HEK293T (cell line): ENCODE measurements around the gene CRLF1.

Source experiments
- CTCF ChIA-PET: fragments of 350-600 bp; formaldehyde crosslinking; extraction: SDS; loops from one replicate; lab custom pipeline; 2021; ENCODE audit warnings: antibody characterized with exemption, inconsistent platforms; lab: Yijun Ruan, JAX
- POLR2A ChIA-PET: fragments of 350-600 bp; formaldehyde crosslinking; extraction: SDS; loops from one replicate; lab custom pipeline; 2020; ENCODE audit warnings: antibody characterized with exemption, inconsistent platforms; lab: Yijun Ruan, JAX
- DNase-seq: peaks from one replicate; pipeline ENCODE4 v3.0.0; 2012; ENCODE audit warnings: mixed read lengths; ENCODE audit errors: extremely low spot score
- ARNT ChIP-seq: fragments of 450-650 bp; IDR thresholded peaks from 2 replicates; pipeline ENCODE4 v1.6.1; 2017; ENCODE audit warnings: mild to moderate bottlenecking
- BHLHE40 ChIP-seq: fragments of 450-650 bp; IDR thresholded peaks from 2 replicates; pipeline ENCODE4 v1.6.1; 2016; ENCODE audit warnings: mild to moderate bottlenecking, moderate library complexity, borderline replicate concordance
- CTBP1 ChIP-seq: fragments of 450-650 bp; IDR thresholded peaks from 2 replicates; pipeline ENCODE4 v1.6.1; 2016; ENCODE audit warnings: borderline replicate concordance
- ELF4 ChIP-seq: fragments of 450-650 bp; IDR thresholded peaks from 2 replicates; pipeline ENCODE4 v1.6.1; 2017; ENCODE audit warnings: antibody characterized with exemption
- FOXA1 ChIP-seq: fragments of 450-650 bp; IDR thresholded peaks from 2 replicates; pipeline ENCODE4 v1.6.1; 2016; ENCODE audit warnings: mild to moderate bottlenecking
- FOXK2 ChIP-seq: fragments of 450-650 bp; IDR thresholded peaks from 2 replicates; pipeline ENCODE4 v1.6.1; 2016; ENCODE audit warnings: mild to moderate bottlenecking
- FOXM1 ChIP-seq: fragments of 450-650 bp; IDR thresholded peaks from 2 replicates; pipeline ENCODE4 v1.6.1; 2017; ENCODE audit warnings: mild to moderate bottlenecking, borderline replicate concordance
- HDGF ChIP-seq: fragments of 450-650 bp; IDR thresholded peaks from 2 replicates; pipeline ENCODE4 v1.6.1; 2017; ENCODE audit warnings: antibody characterized with exemption, borderline replicate concordance
- L3MBTL2 ChIP-seq: fragments of 450-650 bp; conservative IDR thresholded peaks from 2 replicates; pipeline ENCODE4 v1.6.1; 2016; ENCODE audit warnings: mild to moderate bottlenecking
- LEF1 ChIP-seq: fragments of 450-650 bp; IDR thresholded peaks from 2 replicates; pipeline ENCODE4 v1.6.1; 2017; ENCODE audit warnings: mild to moderate bottlenecking, borderline replicate concordance
- NFRKB ChIP-seq: fragments of 450-650 bp; IDR thresholded peaks from 2 replicates; pipeline ENCODE4 v1.6.1; 2016; ENCODE audit warnings: mild to moderate bottlenecking, moderate library complexity
- SP1 ChIP-seq: fragments of 450-650 bp; IDR thresholded peaks from 2 replicates; pipeline ENCODE4 v1.6.1; 2017
- SUZ12 ChIP-seq: fragments of 450-650 bp; IDR thresholded peaks from 2 replicates; pipeline ENCODE4 v1.6.1; 2016; ENCODE audit warnings: mild to moderate bottlenecking
- TARDBP ChIP-seq: fragments of 450-650 bp; IDR thresholded peaks from 2 replicates; pipeline ENCODE4 v1.6.1; 2016
- ZNF384 ChIP-seq: fragments of 450-650 bp; IDR thresholded peaks from 2 replicates; pipeline ENCODE4 v1.6.1; 2016
- TF ChIP-seq, protein P1 (sequence below): fragments of 450-650 bp; IDR thresholded peaks from 2 replicates; pipeline ENCODE4 v1.6.1; 2016

Gene CRLF1, protein sequence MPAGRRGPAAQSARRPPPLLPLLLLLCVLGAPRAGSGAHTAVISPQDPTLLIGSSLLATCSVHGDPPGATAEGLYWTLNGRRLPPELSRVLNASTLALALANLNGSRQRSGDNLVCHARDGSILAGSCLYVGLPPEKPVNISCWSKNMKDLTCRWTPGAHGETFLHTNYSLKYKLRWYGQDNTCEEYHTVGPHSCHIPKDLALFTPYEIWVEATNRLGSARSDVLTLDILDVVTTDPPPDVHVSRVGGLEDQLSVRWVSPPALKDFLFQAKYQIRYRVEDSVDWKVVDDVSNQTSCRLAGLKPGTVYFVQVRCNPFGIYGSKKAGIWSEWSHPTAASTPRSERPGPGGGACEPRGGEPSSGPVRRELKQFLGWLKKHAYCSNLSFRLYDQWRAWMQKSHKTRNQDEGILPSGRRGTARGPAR

DNA sequence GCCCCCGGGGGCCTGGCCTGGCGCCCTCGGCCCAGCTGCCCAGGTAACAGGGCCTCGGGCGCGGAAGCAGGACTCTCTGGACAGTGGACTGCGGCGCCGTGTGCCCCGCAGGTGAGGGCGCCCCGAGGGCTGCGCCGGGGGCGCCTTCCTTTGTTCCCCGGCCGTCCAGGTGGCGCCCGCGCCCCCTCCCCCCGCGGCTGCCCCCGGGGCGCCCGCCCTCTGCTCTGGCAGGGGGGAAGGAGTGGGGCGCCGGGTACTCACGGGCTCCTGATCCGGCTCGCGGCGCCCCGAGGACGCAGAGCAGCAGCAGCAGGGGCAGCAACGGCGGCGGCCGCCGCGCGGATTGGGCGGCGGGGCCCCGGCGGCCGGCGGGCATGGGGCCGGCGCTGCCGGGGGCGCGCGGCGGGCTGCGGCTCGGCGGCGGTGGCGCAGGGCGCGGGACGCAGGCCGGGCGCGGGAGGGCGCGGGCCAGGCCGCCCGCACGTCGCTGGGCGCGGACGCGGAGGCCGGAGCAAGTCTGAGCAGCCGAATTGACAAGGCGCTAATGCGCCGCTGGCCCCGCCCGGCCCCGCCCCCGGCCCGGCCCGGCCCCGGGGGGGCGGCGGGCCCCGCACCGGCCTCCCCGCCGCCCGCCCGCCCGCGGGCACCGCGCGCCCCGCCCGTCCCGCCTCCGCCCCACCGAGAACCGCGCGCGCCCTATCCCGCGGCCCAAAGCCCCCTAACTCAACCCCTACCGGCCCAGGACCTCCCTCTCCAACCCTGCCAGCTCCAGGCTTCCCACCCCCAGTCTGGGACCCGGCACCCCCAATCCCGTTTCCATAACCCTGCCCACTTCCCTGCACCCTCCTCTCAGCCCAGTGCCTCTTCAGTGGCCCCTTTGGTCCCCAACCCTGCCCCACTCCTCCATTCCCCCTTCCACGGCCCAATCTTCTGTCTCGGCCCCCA, at the start of gene CRLF1:
Gene CRLF1 (minus strand): TSS at position 519 of the 945 bp plus-strand sequence. CDS start 143 bp downstream, at position 376.
- POLR2A ChIA-PET: interaction anchor here (1.3 kb wide), 1 partner anchor 13 kb away, joined by 3 read pairs; no protein-coding TSS in a partner anchor

DNA sequence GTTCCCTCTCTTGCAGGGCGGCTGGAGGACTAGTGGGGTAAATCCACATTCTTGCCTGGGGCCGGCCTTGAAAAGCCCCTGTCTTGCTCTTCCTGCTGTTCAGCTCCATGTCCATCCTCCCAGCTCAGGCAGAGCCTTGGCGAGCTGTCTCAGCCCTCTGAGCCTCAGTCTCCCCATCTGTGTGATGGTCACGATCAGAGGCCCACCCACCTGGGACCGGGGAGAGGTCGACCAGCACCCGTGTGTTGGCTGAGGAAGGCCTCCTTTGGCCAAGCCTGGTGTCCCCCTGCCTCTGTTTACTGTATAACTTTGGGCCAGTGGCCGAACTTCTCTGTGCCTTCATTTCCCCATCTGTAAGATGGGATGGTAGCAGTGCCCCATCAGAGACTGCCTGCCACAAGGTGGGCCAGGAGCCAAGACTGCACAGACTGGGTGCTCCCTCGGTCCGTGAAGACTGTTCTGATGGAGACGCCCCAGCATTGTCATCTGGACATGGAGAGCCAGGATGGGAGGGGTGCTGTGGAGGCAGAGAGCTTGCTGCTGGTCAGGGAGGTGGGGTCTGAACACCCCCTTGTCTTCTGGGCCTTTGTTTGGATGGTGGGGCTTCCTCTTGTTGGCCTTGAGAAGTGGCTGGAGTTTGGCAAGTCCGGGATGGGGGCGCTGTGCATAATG, 48.7 kb upstream of the CRLF1 start:
- no peak for DNase-seq
- POLR2A ChIA-PET: no interaction called here
- no peak for TF ChIP-seq FOXA1
- no peak for TF ChIP-seq L3MBTL2
- TF ChIP-seq BHLHE40: no peak
- TF ChIP-seq CTBP1: no peak
- no peak for TF ChIP-seq HDGF
- no peak for TF ChIP-seq ELF4
- TF ChIP-seq SP1: no peak
- TF ChIP-seq ARNT: no peak
- TF ChIP-seq LEF1: no peak
- TF ChIP-seq TARDBP: no peak
- TF ChIP-seq FOXM1: no peak
- TF ChIP-seq, protein P1, sequence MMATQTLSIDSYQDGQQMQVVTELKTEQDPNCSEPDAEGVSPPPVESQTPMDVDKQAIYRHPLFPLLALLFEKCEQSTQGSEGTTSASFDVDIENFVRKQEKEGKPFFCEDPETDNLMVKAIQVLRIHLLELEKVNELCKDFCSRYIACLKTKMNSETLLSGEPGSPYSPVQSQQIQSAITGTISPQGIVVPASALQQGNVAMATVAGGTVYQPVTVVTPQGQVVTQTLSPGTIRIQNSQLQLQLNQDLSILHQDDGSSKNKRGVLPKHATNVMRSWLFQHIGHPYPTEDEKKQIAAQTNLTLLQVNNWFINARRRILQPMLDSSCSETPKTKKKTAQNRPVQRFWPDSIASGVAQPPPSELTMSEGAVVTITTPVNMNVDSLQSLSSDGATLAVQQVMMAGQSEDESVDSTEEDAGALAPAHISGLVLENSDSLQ: no peak
- TF ChIP-seq FOXK2: no peak
- no peak for TF ChIP-seq ZNF384
- TF ChIP-seq NFRKB: no peak
- CTCF ChIA-PET: no interaction called here

More for the DNA sequence above, at the start of gene CRLF1:
- TF ChIP-seq FOXA1 (no peak), ARNT (no peak), FOXM1 (no peak), NFRKB (no peak), SP1 (no peak), ELF4 (no peak)
- TF ChIP-seq, protein P1: no peak
- CTCF ChIA-PET: no interaction called here
- DNase-seq: peak; percentile 27

DNA sequence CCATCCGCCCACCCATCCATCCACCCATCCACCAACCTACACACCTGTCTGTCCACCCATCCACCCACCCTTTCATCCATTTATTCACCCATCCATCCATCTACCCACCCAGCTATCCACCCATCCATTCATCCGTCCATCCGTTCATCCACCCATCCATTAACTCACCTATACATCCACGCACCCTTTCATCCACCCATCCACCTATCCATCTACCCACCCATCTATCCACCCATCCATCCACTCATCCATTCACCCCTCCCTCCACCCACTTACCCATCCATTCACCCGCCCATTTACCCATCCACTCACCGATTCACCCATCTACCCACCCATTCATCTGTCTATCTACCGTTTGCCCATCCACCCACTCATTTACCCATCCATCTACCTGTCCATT, 47.9 kb upstream of the CRLF1 start:
- CTCF ChIA-PET: no interaction called here
- POLR2A ChIA-PET: no interaction called here
- TF ChIP-seq BHLHE40 (no peak), ZNF384 (no peak), SUZ12 (no peak), FOXA1 (no peak), NFRKB (no peak), HDGF (no peak), FOXM1 (no peak), SP1 (no peak), FOXK2 (no peak), ELF4 (no peak), ARNT (no peak), CTBP1 (no peak), L3MBTL2 (no peak)

DNA sequence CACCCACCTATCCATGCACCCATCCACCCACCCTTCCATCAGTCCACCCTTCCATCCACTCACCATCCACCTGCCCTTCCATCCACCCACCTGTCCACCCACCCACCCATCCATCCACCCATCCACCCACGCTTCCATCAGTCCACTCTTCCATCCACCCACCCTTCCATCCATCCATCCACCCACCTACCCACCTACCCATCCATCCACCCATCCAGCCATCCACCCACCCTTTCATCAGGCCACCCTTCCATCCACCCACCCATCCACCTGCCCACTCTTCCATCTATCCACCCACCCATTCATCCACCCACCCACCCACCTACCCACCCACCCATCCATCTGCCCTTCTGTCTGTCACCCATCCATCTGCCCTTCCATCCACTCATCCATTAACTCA, 47.3 kb upstream of the CRLF1 start:
- POLR2A ChIA-PET: no interaction called here
- DNase-seq: no peak
- TF ChIP-seq FOXA1 (no peak), L3MBTL2 (no peak), TARDBP (no peak), FOXM1 (no peak), CTBP1 (no peak), LEF1 (no peak)
- CTCF ChIA-PET: no interaction called here

More for the DNA sequence above, 47.9 kb upstream of the CRLF1 start:
- DNase-seq: no peak

DNA sequence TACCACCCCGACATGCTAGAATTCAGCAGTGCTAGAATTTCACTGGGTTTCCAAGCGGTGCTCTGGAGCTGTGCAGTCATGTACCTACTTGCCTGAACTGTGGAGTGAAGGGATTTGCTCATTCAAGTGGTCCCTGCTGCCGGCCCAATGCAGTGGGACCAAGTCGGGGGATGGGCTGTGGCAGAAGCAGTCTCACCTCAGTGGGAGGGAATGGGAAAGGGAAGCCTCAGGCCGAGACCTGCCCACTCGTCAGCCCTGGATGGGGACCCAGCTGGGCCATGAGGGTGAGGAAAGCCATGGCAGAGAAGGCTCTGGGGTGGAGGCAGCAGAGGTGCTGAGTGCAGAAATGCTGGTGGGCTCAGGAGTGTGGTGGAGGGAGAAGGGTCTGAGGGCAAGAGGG, 45.1 kb upstream of the CRLF1 start:
- TF ChIP-seq ZNF384: no peak
- ChIA-PET POLR2A (no interaction called here), CTCF (no interaction called here)
- DNase-seq: no peak

DNA sequence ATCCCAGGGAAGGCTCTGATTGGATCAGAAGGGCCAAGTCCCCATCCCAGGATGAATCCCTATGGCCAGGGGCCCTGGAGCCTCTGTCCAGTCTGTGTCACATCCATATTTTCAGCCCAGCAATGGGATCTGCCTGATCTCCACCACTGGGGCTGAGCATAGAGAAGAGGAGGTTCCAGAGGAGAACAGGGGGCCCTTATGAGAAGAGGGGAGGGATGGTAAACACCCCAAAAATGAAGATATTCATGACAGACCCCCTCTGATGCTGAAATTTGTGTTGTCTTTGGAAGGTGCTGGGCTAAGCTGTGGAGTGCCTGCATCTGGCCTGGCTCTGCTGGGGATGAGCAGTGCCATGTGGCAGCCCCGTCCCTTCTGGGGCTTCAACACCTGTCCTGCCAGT, 44.7 kb upstream of the CRLF1 start:
- TF ChIP-seq FOXK2 (no peak), ARNT (no peak), SUZ12 (no peak), SP1 (no peak), ZNF384 (no peak), ELF4 (no peak), TARDBP (no peak), LEF1 (no peak), HDGF (no peak), L3MBTL2 (no peak), NFRKB (no peak), FOXA1 (no peak)
- ChIA-PET POLR2A (no interaction called here), CTCF (no interaction called here)
- DNase-seq: no peak
